ENCODE data around the gene ZNF837.

ZNF837 gene

GRCh38 chr19:58325311-58326022, 55.4 kb downstream of the ZNF837 start:
- no peak for DNase-seq (ENCODE audit: low read depth)
- H3K4me3 ChIP-seq (ENCODE audit: low read length): peak overlapping the region; percentile 96
- TF ChIP-seq CTCF (conservative IDR thresholded peaks at IDR 0.05; ENCODE audit: low read depth, low read length): no peak

- H3K4me3 ChIP-seq (ENCODE audit: low read length): no peak overlapping the region
- DNase-seq (ENCODE audit: low read depth): no peak
- no peak for TF ChIP-seq CTCF (conservative IDR thresholded peaks at IDR 0.05; ENCODE audit: low read depth, low read length)
These were observed 61.6 kb downstream of the ZNF837 start for GRCh38 chr19:58319241-58319640.

- no peak for DNase-seq (ENCODE audit: low read depth)
These were observed 62.5 kb downstream of the ZNF837 start for GRCh38 chr19:58318297-58318696.

More at GRCh38 chr19:58318297-58318696, 62.5 kb downstream of the ZNF837 start:
- TF ChIP-seq CTCF (conservative IDR thresholded peaks at IDR 0.05; ENCODE audit: low read depth, low read length): no peak
- no peak overlapping the region for H3K4me3 ChIP-seq (ENCODE audit: low read length)

Data from retinal pigment epithelial cell (primary cell).